Epithelial cell of esophagus (primary cell): Measurements from ENCODE around the gene ALAS1.
A peak's percentile ranks its signal among the peaks of the same experiment; 100 is the strongest.

Experiments
- DNase-seq: peaks from one replicate; pipeline ENCODE4 v3.0.0; 2010; ENCODE audit warnings: low read depth
- H3K4me3 ChIP-seq: 2 replicates; pipeline ENCODE4 v1.5.1; 2011; ENCODE audit warnings: mild to moderate bottlenecking, low read length, control low read depth
- TF ChIP-seq, protein P1 (sequence below): IDR thresholded peaks from 2 replicates; pipeline ENCODE4 v1.5.1; 2011; ENCODE audit warnings: low read depth, mild to moderate bottlenecking, low read length, control low read depth, inconsistent platforms; ENCODE audit not compliant: insufficient read depth; ENCODE audit errors: missing control alignments

Gene ALAS1

DNA sequence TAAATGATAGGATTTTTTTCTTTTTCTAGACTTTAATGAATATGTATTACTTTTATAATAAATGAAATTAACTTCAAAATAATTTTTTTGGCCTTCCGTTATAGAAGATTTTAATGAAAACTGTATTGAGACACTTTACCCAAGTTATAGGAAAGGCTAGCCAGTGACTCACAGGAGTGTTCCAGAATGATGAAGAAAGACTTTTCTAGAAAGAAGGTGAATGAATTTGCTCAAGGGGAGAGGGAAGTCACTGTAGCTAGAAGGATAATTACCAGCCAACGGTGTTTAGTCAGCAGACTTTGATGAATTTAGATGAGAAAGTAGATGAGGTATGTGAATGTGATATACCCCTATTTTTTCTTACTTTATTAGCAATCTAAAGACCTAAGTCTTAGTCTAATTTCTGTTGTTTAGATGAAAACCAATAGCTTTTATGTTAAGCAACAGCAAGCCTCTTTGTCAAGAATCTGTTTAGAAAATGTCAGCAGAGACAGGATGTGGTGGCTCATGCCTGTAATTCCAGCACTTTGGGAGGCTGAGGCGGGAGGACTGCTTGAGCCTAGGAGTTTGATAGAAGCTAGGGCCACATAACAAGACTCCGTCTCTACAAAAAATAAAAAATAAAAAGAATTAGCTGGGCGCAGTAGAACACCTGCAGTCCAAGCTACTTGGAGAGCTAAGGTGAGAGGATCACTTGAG, 3.2 kb downstream of the ALAS1 start:
- TF ChIP-seq, protein P1, sequence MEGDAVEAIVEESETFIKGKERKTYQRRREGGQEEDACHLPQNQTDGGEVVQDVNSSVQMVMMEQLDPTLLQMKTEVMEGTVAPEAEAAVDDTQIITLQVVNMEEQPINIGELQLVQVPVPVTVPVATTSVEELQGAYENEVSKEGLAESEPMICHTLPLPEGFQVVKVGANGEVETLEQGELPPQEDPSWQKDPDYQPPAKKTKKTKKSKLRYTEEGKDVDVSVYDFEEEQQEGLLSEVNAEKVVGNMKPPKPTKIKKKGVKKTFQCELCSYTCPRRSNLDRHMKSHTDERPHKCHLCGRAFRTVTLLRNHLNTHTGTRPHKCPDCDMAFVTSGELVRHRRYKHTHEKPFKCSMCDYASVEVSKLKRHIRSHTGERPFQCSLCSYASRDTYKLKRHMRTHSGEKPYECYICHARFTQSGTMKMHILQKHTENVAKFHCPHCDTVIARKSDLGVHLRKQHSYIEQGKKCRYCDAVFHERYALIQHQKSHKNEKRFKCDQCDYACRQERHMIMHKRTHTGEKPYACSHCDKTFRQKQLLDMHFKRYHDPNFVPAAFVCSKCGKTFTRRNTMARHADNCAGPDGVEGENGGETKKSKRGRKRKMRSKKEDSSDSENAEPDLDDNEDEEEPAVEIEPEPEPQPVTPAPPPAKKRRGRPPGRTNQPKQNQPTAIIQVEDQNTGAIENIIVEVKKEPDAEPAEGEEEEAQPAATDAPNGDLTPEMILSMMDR = no peak
- H3K4me3 ChIP-seq = no peak overlapping the region
- DNase-seq = peak; percentile 32

DNA sequence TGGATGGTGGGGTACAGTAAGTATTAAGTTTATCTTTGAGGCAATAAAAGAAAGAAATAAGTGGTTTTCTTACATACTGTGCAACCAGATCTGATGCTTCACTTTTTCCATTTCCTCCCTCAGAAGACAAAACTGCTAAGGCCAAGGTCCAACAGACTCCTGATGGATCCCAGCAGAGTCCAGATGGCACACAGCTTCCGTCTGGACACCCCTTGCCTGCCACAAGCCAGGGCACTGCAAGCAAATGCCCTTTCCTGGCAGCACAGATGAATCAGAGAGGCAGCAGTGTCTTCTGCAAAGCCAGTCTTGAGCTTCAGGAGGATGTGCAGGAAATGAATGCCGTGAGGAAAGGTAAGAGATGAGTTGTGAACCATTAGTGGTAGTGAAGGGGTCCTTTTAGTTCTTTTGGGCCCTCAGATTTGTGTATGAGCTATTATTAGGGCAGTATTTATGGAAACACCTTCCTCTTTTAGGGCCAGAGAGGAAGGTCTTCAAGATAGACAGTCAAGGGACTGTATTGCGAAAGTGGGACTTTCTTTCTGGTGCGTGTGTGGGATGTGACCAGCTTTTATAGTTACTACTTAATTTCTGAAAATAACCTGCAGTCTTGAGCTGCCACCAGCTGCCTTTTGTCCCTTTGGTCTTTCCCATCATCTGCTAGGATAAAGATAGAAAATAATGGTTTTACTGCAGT, 4.6 kb downstream of the ALAS1 start:
- H3K4me3 ChIP-seq = no peak overlapping the region
- TF ChIP-seq, protein P1 = no peak
- DNase-seq = no peak

DNA sequence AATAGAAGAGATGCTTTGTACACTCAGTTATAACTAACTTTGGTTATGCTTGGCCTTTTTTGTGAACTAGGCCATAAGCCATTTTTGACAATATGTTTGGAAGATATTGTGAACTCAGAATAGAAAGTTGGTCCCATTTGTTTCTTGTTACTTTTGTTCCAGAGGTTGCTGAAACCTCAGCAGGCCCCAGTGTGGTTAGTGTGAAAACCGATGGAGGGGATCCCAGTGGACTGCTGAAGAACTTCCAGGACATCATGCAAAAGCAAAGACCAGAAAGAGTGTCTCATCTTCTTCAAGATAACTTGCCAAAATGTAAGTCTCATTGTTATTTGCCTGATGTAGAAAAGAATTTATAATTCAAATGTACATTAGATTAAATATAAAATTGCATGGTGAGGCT, 5.7 kb downstream of the ALAS1 start:
- TF ChIP-seq, protein P1 = no peak
- DNase-seq = no peak
- H3K4me3 ChIP-seq = no peak overlapping the region

DNA sequence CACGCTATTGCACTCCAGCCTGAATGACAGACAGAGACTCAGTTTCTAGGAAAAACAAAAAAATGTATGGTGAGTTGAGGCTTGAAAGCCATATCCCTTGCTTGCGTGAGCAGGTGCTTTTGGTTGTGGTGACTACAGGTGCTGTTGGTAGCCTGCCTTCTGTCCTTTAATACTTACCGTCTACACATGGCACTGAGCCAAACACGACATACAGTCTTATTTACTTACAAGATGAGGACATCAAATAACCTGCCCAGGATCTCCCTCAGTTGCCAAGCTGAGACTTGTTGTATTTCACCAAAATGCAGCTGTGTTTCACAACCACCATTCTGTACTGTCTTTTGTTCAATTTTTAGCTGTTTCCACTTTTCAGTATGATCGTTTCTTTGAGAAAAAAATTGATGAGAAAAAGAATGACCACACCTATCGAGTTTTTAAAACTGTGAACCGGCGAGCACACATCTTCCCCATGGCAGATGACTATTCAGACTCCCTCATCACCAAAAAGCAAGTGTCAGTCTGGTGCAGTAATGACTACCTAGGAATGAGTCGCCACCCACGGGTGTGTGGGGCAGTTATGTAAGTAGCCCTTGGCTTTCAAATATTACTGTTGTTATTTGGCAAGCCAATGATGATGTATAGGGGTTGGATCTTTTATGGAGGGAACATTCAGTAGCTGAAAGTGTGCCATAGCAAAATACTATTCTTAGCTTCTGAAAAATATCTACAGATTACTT, 6.5 kb downstream of the ALAS1 start:
- H3K4me3 ChIP-seq = no peak overlapping the region
- DNase-seq = peak; percentile 97
- TF ChIP-seq, protein P1 = no peak

DNA sequence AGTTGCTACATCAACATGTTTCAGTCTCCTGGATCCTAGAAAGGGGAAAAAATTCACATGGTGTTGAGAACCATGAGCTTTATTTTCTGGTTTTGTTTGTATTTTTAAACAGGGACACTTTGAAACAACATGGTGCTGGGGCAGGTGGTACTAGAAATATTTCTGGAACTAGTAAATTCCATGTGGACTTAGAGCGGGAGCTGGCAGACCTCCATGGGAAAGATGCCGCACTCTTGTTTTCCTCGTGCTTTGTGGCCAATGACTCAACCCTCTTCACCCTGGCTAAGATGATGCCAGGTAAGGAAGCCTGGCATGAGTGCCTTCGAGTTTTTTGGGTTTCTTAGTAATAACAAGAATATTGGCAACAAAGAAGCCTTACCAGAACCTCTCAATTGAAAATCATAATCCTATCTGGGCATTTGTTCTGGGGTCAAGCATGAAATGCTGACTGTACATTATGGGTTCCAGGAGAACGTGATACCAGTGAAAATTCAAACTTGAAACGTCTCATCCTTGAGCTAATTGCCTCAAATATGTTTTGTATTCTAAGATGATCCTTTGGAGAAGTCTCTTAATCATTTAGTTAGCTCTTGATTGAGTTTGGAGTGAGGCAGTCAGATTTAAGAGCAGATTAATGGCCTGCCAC, 7.9 kb downstream of the ALAS1 start:
- TF ChIP-seq, protein P1 = no peak
- peak; percentile 81 for DNase-seq
- H3K4me3 ChIP-seq = no peak overlapping the region

DNA sequence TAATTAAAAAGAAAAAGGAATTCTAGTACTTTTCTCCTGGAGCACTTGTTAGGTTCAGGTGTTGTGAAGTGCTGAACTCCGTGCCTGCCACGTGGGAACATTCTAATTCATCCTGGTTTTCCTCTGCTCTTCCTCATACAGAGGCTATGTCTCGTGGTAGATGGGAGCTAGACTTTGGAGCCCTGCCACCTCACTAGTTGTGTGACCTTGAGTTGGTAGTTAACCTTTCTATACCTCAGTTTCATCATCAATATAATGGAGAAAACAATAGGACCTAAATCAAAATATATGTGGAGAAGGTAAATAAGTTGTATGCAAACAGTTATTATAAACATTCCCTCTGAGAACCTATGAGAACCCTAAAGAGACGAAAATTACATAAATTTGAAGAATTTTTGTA, 10.6 kb downstream of the ALAS1 start:
- H3K4me3 ChIP-seq = no peak overlapping the region
- no peak for DNase-seq
- TF ChIP-seq, protein P1 = no peak
